Activated CD4-positive, alpha-beta T cell treated with anti-CD3 and anti-CD28 coated beads, Interleukin-2, amount 50 U/mL, for 24 hours (primary cell): ENCODE measurements around the gene PRPF6.

Experiments used
- DNase-seq, 2 donors: peaks; one replicate each; pipeline ENCODE4 v3.0.0-alpha.2; 2020; ENCODE audit warnings: low read depth in 1 of 2, low spot score in 1 of 2

The PRPF6 gene

DNA sequence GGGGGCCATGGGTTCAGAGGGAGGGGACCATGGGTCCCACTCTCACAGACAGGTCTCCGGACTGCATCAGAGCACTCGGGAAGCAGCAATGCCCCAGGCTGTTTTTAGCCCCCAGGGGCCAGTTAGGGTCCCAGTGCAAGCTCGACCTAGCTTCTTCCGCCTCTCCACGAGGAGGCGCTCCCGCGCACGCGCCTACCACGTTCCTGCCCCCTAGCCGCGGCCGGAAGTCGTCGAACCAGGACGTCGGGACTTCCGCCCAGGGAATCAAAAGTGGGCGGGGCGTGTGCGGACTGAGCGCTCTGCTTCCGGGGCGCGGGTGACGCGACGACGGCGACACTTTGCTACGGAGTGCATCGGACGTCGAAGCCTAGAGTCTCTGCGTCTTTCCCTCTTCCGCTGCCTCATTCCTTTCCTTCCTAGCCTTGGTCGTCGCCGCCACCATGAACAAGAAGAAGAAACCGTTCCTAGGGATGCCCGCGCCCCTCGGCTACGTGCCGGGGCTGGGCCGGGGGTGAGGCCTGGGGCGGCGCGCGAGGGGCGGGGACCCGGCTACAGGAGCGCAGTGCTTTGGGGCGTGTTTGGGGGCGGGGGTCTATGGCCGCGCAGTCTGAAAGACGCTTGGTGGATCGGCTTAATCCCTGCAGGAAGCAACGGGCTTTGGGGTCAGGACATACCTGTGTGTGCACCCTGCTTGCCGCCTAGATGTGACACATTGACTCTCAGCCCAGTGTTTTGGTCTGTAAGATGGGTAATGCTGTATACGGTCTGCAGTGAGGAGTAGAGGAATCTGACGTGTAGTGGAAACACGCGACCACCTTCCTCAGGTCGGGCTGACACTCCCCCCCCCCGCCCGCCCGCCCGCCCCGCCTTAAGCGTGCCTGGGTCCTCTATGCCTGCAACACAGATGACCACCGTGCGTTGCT is at the start of gene PRPF6:
Gene PRPF6, plus strand, starts transcription at position 327 of the 923 bp plus-strand sequence. Its CDS starts 114 bp downstream, at position 441.
- peak; percentile 86 to 93 for DNase-seq

- no peak for DNase-seq
These were observed 49.2 kb upstream of the PRPF6 start for GRCh38 chr20:63931735-63932134.

DNA sequence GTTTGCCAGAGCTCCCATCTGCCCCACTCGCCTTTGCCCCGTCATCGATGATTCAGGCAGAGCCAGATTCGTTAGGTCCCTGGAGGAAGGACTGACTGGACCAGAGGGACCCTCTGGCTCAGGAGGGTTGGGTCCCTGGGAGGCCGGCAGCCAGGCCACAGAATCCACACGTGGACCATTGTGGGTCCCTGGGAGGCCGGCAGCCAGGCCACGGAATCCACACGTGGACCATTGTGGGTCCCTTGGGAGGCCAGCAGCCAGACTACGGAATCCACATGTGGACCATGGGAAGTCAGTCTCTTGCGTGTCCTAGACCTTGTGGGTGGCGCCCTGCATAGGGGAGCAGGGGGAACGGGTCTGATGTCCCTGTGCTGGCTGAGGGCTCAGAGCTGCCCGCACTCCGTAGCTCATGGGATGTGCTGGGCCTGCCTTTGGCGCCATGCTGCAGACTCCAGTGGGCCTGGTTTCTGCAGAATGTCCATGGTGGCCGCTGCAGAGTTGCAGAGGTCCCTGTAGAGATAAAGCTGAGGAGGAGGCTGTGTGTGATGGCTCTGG is 48.2 kb upstream of the PRPF6 start:
- no peak for DNase-seq

DNA sequence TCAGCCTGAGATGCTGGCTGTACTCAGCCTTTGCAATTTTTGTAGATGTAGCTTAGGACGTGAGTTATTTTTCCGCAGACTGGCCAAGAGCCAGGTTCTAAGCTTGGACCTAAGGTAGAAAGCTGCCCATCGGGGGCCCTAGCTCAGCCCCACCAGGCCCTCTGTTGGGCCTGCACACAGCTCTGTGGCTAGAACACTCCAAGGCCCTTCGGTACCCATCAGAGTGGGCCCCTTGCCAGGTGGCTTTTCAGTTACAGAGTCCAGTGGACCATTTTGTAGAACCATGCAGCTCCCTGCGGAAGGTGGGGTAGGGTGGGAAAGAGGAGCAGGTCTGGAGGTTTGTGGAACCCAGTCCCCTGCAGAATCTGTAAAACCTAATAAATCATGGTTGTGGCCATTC is 47.3 kb upstream of the PRPF6 start:
- no peak for DNase-seq

- no peak for DNase-seq
These were observed 46.5 kb upstream of the PRPF6 start for GRCh38 chr20:63934271-63935068.

DNA sequence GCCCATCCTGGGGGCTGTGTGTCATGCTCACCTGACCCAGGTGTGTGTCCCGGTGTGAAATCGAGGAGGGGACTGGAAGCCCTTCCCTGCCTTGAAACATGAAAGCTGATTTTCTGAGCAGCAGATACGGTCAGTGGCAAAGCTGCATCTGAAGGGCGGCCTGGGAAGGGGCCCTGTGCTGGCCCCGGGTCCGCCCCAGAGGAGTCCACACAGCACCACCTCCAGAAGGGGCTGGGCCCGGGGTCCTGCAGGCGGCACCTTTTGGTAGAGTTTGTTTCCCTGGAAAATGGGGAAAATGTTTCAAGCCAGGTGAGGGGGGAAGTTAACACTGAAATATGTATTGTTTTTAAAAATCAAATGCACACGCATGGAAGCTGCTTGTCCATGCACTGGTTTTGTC is 45.5 kb upstream of the PRPF6 start:
- DNase-seq = no peak

GRCh38 chr20:63937596-63937995 is 43.3 kb upstream of the PRPF6 start:
- no peak for DNase-seq

- DNase-seq = no peak
These were observed 41.6 kb upstream of the PRPF6 start for GRCh38 chr20:63939061-63939935.

DNA sequence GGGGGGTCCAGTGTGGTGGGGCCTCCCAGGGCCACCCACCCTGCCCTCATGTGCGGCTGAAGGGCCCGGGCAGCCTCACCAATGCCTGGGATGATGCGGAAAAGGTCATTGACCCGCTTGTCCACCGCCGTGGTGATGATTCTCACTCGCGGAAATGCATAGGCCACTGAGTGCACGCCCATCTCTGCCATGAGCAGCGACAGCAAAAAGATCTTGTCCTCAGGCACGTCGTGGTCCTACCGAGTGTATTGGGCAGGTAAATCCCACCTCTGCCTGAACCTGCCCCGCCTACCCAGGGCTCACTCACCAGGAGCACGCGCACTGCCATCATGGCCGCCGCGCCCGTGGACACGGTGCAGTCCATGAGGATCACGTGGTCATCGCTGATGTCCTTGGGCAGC is 40.9 kb upstream of the PRPF6 start:
- no peak for DNase-seq

DNA sequence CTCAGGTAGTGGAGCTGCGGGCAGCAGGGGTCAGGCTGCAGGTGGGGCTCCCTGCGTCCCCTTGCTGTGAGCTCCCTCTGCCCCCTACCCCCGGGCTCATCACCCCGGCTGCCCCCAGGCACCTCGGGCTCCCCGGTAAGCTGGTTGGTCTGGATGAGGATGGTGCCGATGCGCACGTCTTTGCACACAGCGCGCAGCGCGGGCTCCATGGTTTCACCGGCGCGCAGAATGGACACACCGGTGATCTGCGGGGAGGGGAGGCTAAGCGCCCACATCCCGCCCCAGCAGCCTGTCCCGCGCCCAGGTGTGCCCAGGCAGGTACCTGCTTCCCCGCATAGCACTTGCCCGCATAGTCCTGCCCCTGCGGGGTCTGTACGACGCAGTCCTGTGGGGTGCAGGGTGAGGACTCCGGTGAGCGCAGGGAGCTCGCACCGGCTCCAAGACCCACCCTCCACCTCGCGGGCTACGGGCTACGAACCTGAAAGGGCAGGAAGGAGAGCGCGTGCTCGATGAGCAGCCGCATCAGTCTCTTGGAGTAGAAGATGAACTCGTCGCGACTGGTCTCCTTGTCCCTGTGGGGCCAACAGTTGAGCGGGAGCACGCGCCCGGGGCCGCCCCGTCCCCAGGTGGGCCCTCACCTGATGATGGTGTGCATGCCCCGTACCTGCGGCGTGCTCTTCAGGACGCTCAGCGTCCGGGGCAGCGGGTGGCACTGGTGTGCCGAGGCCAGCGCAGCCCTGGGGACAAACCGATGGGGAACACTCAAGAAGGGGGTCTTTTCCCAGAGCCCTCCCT is 40.3 kb upstream of the PRPF6 start:
- DNase-seq = no peak

GRCh38 chr20:63941282-63942081 is 39.5 kb upstream of the PRPF6 start:
- no peak for DNase-seq

DNA sequence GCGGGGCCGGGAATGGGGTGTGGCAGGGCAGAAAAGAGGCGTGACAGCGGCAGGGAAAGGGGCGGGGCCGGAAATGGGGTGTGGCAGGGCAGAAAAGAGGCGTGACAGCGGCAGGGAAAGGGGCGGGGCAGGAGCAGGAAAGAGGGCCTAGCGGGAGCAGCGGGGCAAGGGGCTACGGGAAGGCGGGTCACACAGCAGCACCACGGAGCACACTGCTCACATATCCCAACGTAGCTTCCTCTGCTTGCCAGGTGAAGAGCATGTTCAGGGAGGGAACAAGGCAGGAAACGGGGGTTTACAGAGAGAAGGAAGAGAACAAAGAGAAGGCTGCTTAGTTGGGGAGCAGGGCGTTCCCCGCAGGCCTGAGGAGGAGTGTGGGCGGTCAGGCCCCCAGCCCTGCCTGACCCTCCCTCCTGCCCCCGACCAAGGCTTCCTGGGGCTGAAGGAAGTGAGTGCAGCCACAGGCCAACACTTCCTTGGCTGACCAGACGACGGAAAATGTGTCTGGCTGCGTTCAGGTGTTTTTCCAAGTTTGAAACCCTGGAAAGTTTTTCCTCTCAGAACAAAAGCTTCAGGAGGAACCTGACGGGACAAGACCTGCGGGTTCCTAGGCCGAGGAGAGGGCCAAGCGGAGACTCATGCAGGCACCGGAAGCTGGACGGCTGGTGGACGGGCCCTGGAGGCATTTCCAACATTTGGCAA is 38.5 kb upstream of the PRPF6 start:
- no peak for DNase-seq

DNA sequence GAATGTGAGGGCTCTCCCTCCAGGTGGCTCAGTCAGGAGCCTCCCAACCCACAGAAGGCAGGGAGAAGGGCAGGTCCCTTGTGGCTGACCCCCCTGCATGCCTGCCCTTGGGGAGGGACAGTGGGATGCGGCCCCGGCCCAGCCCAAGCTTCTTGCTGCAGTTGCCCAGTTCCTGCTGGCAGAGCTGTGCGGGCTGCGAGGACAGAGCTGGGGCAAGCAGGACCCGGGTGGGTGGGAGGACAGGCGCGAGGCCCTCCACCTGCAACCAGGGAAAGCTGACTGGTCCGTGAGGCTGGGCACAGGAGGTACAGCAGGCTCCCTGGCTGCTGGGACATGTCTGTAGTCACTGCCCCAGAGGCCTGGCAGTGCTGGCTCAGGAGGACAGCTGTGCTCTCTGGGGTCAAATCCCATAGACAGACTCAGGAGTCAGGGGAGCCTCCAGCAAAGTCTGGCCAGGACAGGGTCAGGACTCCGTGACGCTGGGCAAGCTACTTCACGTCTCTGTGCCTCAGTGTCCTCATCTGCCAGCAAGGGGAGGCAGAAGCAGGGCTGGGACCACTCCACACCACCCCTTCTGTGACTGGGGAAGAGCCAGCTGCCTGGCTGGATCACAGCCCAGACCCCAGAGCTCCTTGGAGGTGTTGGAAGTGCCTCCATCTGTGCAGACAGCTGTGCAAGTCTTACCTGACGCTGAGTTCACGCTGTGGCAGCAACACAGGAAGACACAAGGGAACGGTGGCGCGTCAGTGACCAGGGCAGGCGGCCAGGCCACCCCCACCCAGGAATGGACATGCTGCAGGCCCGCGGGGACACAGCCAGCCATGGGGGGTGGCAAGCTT is 37.7 kb upstream of the PRPF6 start:
- no peak for DNase-seq

GRCh38 chr20:63943808-63944077 is 37.2 kb upstream of the PRPF6 start:
- no peak for DNase-seq

DNA sequence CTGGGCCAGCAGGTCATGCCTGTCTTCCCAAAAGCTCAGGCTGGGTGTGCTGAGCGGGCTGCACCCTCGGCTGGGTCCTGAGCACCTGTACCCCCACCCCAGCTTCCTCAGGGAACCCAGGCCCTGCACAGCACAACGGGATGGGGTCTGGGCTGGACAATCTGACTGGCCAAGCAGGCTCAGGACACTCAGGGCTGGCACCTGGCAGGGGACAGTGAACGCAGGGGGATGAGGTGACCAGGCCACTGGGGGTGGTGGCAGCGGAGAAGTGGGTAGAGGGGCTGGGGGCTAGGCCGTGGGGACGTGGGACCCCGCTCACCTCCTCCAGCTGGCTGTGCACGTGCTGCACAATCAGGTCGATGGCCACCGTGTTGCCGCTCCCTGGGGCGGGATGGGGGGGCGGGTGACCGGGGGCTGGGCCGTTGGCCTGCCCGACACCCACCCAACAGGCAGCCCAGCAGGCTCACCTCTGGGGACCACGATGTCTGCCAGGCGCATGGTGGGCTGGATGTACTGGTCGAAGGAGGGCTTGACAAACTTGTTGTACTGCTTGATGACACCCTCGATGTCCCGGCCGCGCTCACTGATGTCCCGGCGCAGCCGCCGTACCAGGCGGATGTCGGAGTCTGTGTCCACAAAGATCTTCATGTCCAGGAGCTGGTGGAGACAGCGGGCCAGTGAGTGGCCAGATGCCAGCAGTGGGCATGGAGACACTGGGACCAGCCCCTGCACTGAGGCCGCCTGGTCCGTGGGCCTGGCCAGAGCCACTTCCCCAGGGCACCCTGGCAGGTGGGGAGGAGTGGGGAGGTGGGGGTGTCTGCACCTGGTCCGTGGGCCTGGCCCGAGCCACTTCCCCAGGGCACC is 36.6 kb upstream of the PRPF6 start:
- DNase-seq = no peak

- no peak for DNase-seq
These were observed 35.8 kb upstream of the PRPF6 start for GRCh38 chr20:63945031-63945658.
